Heart left ventricle (tissue), 13 donors: ENCODE data around the gene OR6N2.

Source experiments
- CTCF ChIP-seq, 12 donors: fragments of 200-600 bp; sonication (generic) in 4 of 12; IDR thresholded peaks; one replicate each; pipeline versions ENCODE4 v1.5.0 to v1.8.0; 2018 to 2022; ENCODE audit warnings: antibody characterized with exemption in 12 of 12, mild to moderate bottlenecking in 5 of 12
- POLR2A ChIP-seq, 2 donors: fragments of 450-650 bp; IDR thresholded peaks; one replicate each; pipeline ENCODE4 v1.6.1; 2017; ENCODE audit warnings: antibody characterized with exemption in 2 of 2, mild to moderate bottlenecking in 2 of 2, moderate library complexity in 2 of 2
- donor health status: ischemic (EF 13 %, LVEDD 7.1; RV severe dilation, severe dysfunction).
- donor health status: DM: no; HTN: yes; CAD: no.
- donor health status: DM: no; HTN: no; CAD: no.
- donor health status: ischemic (EF 25% LVEDD 6.9; RV normal size, moderate dysfunction).
- donor health status: ischemic (EF 25% LVEDD 5.7; RV mildly dilated, moderate dysfunction).
- donor health status: ischemic (EF 35%, LVEDD 5.7; RV mildly dilated, moderate dysfunction).
- donor health status: nonischemic (EF 11% LVEDD 7.7; RV severe dilation, severe dysfunction).
- donor health status: DM: yes; HTN: yes; CAD: no.
- donor health status: PGD.
- donor health status: ischemic (EF 29% LVEDD 5.4; RV normal size, mild dysfunction).
- donor health status: nonischemic (EF 23%, LVEDD 6.1; RV moderate dilation, normal function).

DNA sequence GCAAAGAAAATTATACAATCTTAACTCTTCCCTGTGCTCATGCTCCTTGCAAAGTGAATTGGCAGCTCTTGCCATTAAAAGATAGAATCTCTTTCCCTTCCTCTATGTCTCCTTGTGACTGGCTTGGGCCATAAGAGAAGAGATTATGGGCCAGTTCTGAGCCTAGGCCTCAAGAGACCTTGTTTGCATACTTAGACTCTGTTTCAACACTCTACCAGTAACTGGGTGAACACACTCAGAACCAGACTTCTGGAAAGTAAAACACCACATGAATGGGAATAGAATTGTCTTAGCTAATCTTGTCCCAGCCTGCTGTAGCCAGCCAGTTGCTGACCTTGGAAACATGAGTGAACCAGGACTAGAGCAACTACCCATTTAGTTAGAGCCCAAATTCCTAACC lies 45.2 kb downstream of the OR6N2 start:
- no peak for TF ChIP-seq CTCF (IDR thresholded peaks at IDR 0.05)
- no peak for TF ChIP-seq POLR2A (IDR thresholded peaks at IDR 0.05)
